Measurements from ENCODE around the gene ITPRID1. TPM values are rescaled to one million over a fixed set of nuclear protein-coding genes. Genes with fewer than 3 reads are reported as not detected.

ITPRID1 gene
- total RNA-seq, 3 donors from 2014 or later = 1.7 to 2.4 (median 2.3) TPM

DNA sequence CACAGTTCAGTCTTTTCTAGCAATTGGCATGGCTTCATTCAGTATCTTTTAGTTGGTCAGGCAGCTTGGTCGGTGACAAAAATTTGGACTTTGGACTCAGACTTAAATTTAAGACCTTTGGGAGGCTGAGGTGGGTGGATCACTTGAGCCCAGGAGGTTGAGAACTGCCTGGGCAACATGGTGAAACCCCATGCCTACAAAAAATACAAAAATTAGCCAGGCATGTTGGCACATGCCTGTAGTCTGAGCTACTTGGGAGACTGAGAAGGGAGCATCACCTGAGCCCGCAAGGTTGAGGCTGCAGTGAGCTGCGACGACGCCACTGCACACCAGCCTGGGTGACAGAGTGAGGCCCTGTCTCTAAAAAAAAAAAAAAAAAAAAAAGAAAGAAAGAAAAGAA, 19.5 kb upstream of the ITPRID1 start:
- no peaks in the 10 kb centered on the region for H3K9me3 ChIP-seq
- H3K36me3 ChIP-seq (ENCODE audit: low read depth) = no peaks in the 10 kb centered on the region
- ATAC-seq (no peak), DNase-seq (no peak)
- TF ChIP-seq CTCF (IDR thresholded peaks at IDR 0.05) = no peak
- peaks cover 2% of the 10 kb centered on the region for H3K4me1 ChIP-seq (ENCODE audit: low read depth)
- H3K4me3 ChIP-seq = no peak overlapping the region
- intact Hi-C loops (cut with DNase I, micrococcal nuclease) = no loop called here

DNA sequence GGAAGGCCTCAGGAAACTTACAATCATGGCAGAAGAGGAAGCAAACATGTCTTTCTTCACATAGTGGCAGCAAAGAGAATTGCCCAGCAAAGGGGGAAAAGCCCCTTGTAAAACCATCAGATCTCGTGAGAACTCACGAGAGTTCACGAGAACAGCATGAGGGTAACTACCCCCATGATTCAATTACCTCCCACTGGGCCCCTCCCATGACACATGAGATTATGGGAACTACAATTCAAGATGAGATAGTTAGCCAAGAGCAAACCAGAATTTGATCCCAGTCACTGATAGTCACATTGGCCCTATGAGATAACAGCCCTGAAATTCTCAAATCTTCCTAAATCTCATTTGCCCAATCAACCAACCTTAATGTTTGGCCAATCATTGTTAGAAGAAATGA, 18.2 kb upstream of the ITPRID1 start:
- TF ChIP-seq CTCF (IDR thresholded peaks at IDR 0.05) = no peak
- intact Hi-C loops (cut with DNase I, micrococcal nuclease) = no loop called here
- peaks cover 2% of the 10 kb centered on the region for H3K4me1 ChIP-seq (ENCODE audit: low read depth)
- H3K36me3 ChIP-seq (ENCODE audit: low read depth) = no peaks in the 10 kb centered on the region
- DNase-seq (no peak), ATAC-seq (no peak)
- no peaks in the 10 kb centered on the region for H3K9me3 ChIP-seq
- no peak overlapping the region for H3K4me3 ChIP-seq

GRCh38 chr7:31497516-31497915, 16.4 kb upstream of the ITPRID1 start:
- Histone ChIP-seq H3K4me1 (ENCODE audit: low read depth) (peaks cover 2% of the 10 kb centered on the region), H3K36me3 (ENCODE audit: low read depth) (no peaks in the 10 kb centered on the region), H3K4me3 (no peak overlapping the region), H3K9me3 (no peaks in the 10 kb centered on the region)
- no peak for TF ChIP-seq CTCF (IDR thresholded peaks at IDR 0.05)
- ATAC-seq = peak; percentile 16
- intact Hi-C loops (cut with DNase I, micrococcal nuclease) = no loop called here
- DNase-seq = no peak

GRCh38 chr7:31500656-31501055, 13.2 kb upstream of the ITPRID1 start:
- ATAC-seq (peak; percentile 18), DNase-seq (no peak)
- TF ChIP-seq CTCF (IDR thresholded peaks at IDR 0.05) = no peak
- H3K4me3 ChIP-seq = no peak overlapping the region
- no peaks in the 10 kb centered on the region for H3K36me3 ChIP-seq (ENCODE audit: low read depth)
- H3K4me1 ChIP-seq (ENCODE audit: low read depth) = no peaks in the 10 kb centered on the region
- intact Hi-C loops (cut with DNase I, micrococcal nuclease) = no loop called here
- no peaks in the 10 kb centered on the region for H3K9me3 ChIP-seq

GRCh38 chr7:31508823-31509222, 5.1 kb upstream of the ITPRID1 start:
- Histone ChIP-seq H3K4me3 (no peak overlapping the region), H3K36me3 (ENCODE audit: low read depth) (no peaks in the 10 kb centered on the region), H3K4me1 (ENCODE audit: low read depth) (no peaks in the 10 kb centered on the region), H3K9me3 (no peaks in the 10 kb centered on the region)
- DNase-seq (no peak), ATAC-seq (no peak)
- intact Hi-C loops (cut with DNase I, micrococcal nuclease) = no loop called here
- TF ChIP-seq CTCF (IDR thresholded peaks at IDR 0.05) = no peak

DNA sequence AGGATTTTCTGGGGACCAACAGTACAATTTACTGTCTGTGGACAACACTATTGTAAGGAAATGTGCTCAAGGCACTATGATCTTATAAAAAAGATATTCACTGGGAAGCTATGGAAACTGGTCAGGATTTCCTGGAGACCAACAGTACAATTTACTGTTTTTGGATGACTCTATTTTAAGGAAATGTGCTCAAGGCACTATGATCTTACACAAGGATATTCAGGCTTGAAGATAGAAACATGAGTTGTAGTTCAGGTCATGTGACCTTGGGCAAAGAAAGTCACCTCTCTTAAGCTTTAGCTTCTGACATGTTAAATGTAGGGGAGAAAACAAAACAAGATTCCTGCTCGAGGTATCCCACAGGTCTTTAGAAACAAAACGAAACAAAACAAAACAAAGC, 1.7 kb upstream of the ITPRID1 start:
- Histone ChIP-seq H3K9me3 (no peaks in the 10 kb centered on the region), H3K4me3 (no peak overlapping the region), H3K4me1 (ENCODE audit: low read depth) (no peaks in the 10 kb centered on the region), H3K36me3 (ENCODE audit: low read depth) (no peaks in the 10 kb centered on the region)
- DNase-seq (no peak), ATAC-seq (no peak)
- no peak for TF ChIP-seq CTCF (IDR thresholded peaks at IDR 0.05)
- intact Hi-C loops (cut with DNase I, micrococcal nuclease) = no loop called here
